Psoas muscle (tissue), 8 donors: ENCODE data around the gene CHD8. TPM values are rescaled to one million over a fixed set of nuclear protein-coding genes. Genes with fewer than 3 reads are reported as not detected.

Experiments used
- ATAC-seq, 4 donors: fragments of 200-7000 bp; cut with Tn5 transposase; one replicate each; pipeline ENCODE4 v1.9.1; 2020; ENCODE audit warnings: moderate library complexity in 3 of 4, mild to moderate bottlenecking in 2 of 4
- DNase-seq, 2 donors: peaks; one replicate each; pipeline ENCODE4 v3.0.0-alpha.2; 2020
- H3K27ac ChIP-seq: fragments of 200-600 bp; one replicate; pipeline ENCODE4 v1.8.0; 2022
- H3K27me3 ChIP-seq, 3 donors: fragments of 200-600 bp in 1 of 3; one replicate each; pipeline versions ENCODE4 v1.6.1 to v1.8.0; 2013 to 2022; ENCODE audit warnings: low read length in 2 of 3, mild to moderate bottlenecking in 2 of 3, moderate library complexity in 1 of 3; ENCODE audit not compliant: insufficient read depth in 3 of 3
- H3K36me3 ChIP-seq, 2 donors: fragments of 200-600 bp in 1 of 2; one replicate each; pipeline versions ENCODE4 v1.6.1 to v1.8.0; 2013 to 2022; ENCODE audit warnings: low read depth in 1 of 2, mild to moderate bottlenecking in 1 of 2, moderate library complexity in 1 of 2; ENCODE audit not compliant: insufficient read depth in 1 of 2
- H3K4me1 ChIP-seq: fragments of 200-600 bp; one replicate; pipeline ENCODE4 v1.8.0; 2022
- H3K4me3 ChIP-seq: fragments of 200-600 bp; one replicate; pipeline ENCODE4 v1.8.0; 2022; ENCODE audit warnings: mild to moderate bottlenecking
- H3K9me3 ChIP-seq: fragments of 200-600 bp; one replicate; pipeline ENCODE4 v1.8.0; 2022
- CTCF ChIP-seq: fragments of 200-600 bp; IDR thresholded peaks from one replicate; pipeline ENCODE4 v1.8.0; 2022; ENCODE audit warnings: antibody characterized with exemption
- WGBS, 3 donors: extraction: QIAGEN DNeasy Blood & Tissue Kit; methylation state at CpG; one replicate each; pipeline versions ENCODE4 v1.1.6 to v1.1.7; 2013; 5-methylcytosine and 5-hydroxymethylcytosine counted together
- intact Hi-C, 2 donors: fragments of 100-400 bp; cut with DNase I; formaldehyde crosslinking; loops; one replicate each; pipeline versions ENCODE4 v1.11.0 to v1.14.2; 2022
- polyA plus RNA-seq, 3 donors: library from polyadenylated mRNA; stranded (reverse); fragments of 200-250 nt; gene quantifications; one replicate each; pipeline ENCODE4 v1.2.3, GENCODE V29; 2013
- total RNA-seq, 4 donors: library from RNA; stranded (reverse); fragmentation: NEBNext Ultra II Directional in 2 of 4; extraction: Animal tissue kit (Norgen Biotek cat#: 25700) in 2 of 4; gene quantifications; one replicate each; pipeline versions ENCODE4 v1.2.1 to v1.2.4, GENCODE V29; 2021 to 2023
- donor health status: healthy with polysubstance abuse.
- donor health status: DM: no; HTN: no; CAD: no; lungs with moderate emphysema.
- donor health status: Bipolar disorder and iron deficiency.
- donor health status: healthy.
- donor health status: DM: yes; HTN: yes; CAD: no.
- donor health status: DM: no; HTN: no; CAD: no.
- donor health status: DM: no; HTN: no; CAD: no.
- donor health status: DM: yes; HTN: yes; CAD: no.

Gene CHD8
- total and polyA plus RNA-seq, 7 donors, result 11.5 to 40.1 (median 27.1) TPM

GRCh38 chr14:21408147-21408546 lies 47.8 kb downstream of the CHD8 start:
- no peak for DNase-seq
- H3K36me3 ChIP-seq, result peaks cover 23 to 100% of the 10 kb centered on the region in 2 donors
- H3K27ac ChIP-seq, result no peak overlapping the region
- no peak for TF ChIP-seq CTCF
- intact Hi-C loops, result loop anchor here in 1 of 2 donors (5.0 kb wide), 1 partner anchor 51 kb away; no protein-coding TSS in a partner anchor
- H3K4me3 ChIP-seq, result no peak overlapping the region
- H3K27me3 ChIP-seq, result no peaks in the 10 kb centered on the region
- H3K9me3 ChIP-seq, result no peaks in the 10 kb centered on the region
- no peaks in the 10 kb centered on the region for H3K4me1 ChIP-seq
- ATAC-seq, result peak in 1 of 4 donors; percentile 32
- 66 to 83% (median 74%) methylated on average over 3 of the region's 3 CpGs for WGBS, 3 donors

DNA sequence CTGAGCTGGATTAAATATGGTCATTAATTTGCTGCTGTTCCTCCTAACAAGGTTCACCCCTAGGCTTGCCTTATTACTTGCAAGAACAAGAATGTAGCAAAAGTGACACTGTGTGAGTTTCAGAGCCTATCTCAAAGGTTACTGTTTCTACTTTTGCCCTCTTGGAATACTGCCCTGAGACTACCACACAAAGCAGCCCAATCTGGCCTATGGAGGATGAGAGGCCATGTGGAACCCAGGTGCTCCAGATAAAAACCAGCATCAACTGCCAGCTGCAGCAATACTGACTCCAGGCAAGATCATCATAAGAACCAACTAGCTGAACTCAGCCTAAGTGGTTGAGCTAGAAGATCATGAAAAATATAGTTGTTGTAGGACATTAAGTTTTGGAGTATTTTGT lies 49.7 kb downstream of the CHD8 start:
- peaks cover 33 to 100% of the 10 kb centered on the region in 2 donors for H3K36me3 ChIP-seq
- H3K4me3 ChIP-seq, result no peak overlapping the region
- H3K4me1 ChIP-seq, result no peaks in the 10 kb centered on the region
- DNase-seq (no peak), ATAC-seq (no peak)
- intact Hi-C loops, result loop anchor here in 1 of 2 donors (5.0 kb wide), 1 partner anchor 49 kb away; no protein-coding TSS in a partner anchor
- H3K27me3 ChIP-seq, result no peaks in the 10 kb centered on the region
- H3K27ac ChIP-seq, result no peak overlapping the region
- no peak for TF ChIP-seq CTCF
- H3K9me3 ChIP-seq, result no peaks in the 10 kb centered on the region

- TF ChIP-seq CTCF, result no peak
- H3K4me1 ChIP-seq, result no peaks in the 10 kb centered on the region
- no peak for DNase-seq
- H3K4me3 ChIP-seq, result no peak overlapping the region
- WGBS, 3 donors, result 71 to 76% (median 74%) methylated on average over 3 of the region's 3 CpGs
- intact Hi-C loops, result loop anchor here in 1 of 2 donors (5.0 kb wide), 1 partner anchor 48 kb away; no protein-coding TSS in a partner anchor
- H3K27me3 ChIP-seq, result no peaks in the 10 kb centered on the region
- H3K27ac ChIP-seq, result no peak overlapping the region
- peaks cover 32 to 100% of the 10 kb centered on the region in 2 donors for H3K36me3 ChIP-seq
- ATAC-seq, result no peak
- H3K9me3 ChIP-seq, result no peaks in the 10 kb centered on the region
Observed at GRCh38 chr14:21405097-21405496, 50.8 kb downstream of the CHD8 start.

GRCh38 chr14:21399311-21399870 lies 56.5 kb downstream of the CHD8 start:
- Histone ChIP-seq H3K27ac (no peak overlapping the region), H3K4me3 (no peak overlapping the region), H3K27me3 (no peaks in the 10 kb centered on the region), H3K36me3 (peaks cover 36 to 100% of the 10 kb centered on the region in 2 donors), H3K4me1 (no peaks in the 10 kb centered on the region), H3K9me3 (no peaks in the 10 kb centered on the region)
- DNase-seq, result no peak
- no peak for ATAC-seq
- TF ChIP-seq CTCF, result no peak
- 94 to 97% (median 94%) methylated on average over 5 of the region's 5 CpGs for WGBS, 3 donors
- intact Hi-C loops, result no loop called here

- intact Hi-C loops, result no loop called here
- H3K4me1 ChIP-seq, result no peaks in the 10 kb centered on the region
- H3K36me3 ChIP-seq, result peaks cover 36 to 100% of the 10 kb centered on the region in 2 donors
- no peak overlapping the region for H3K27ac ChIP-seq
- H3K9me3 ChIP-seq, result no peaks in the 10 kb centered on the region
- ATAC-seq, result no peak
- no peak for DNase-seq
- H3K27me3 ChIP-seq, result no peaks in the 10 kb centered on the region
- WGBS, 3 donors, result 95 to 99% (median 96%) methylated on average over 4 of the region's 4 CpGs
- H3K4me3 ChIP-seq, result no peak overlapping the region
- TF ChIP-seq CTCF, result no peak
Observed at GRCh38 chr14:21398901-21399300, 57.0 kb downstream of the CHD8 start.
